BJ (cell line): Measurements from ENCODE around the gene WDR33. TPM values are rescaled to one million over a fixed set of nuclear protein-coding genes. Genes with fewer than 3 reads are reported as not detected.

Experiments used
- CTCF ChIA-PET: fragments of 350-600 bp; formaldehyde crosslinking; extraction: SDS; loops from one replicate; lab custom pipeline; 2021; ENCODE audit warnings: antibody characterized with exemption, inconsistent platforms; lab: Yijun Ruan, JAX
- POLR2A ChIA-PET: fragments of 300-600 bp; sonication (Branson Sonifier 250); formaldehyde crosslinking; extraction: SDS; loops from one replicate; lab custom pipeline; 2021; ENCODE audit warnings: antibody characterized with exemption; lab: Charles Lee
- DNase-seq: peaks from one replicate; pipeline ENCODE4 v3.0.0-alpha.2; 2011; ENCODE audit warnings: low read depth
- H3K27me3 ChIP-seq: 2 replicates; pipeline ENCODE4 v1.6.0; 2011; ENCODE audit warnings: low read length; ENCODE audit not compliant: control insufficient read depth, insufficient read depth
- H3K36me3 ChIP-seq: 2 replicates; pipeline ENCODE4 v1.5.1; 2011; ENCODE audit warnings: low read length; ENCODE audit not compliant: control insufficient read depth, insufficient read depth
- H3K4me3 ChIP-seq: 2 replicates; pipeline ENCODE4 v1.5.1; 2011; ENCODE audit warnings: low read depth, mild to moderate bottlenecking, control low read depth, low read length
- polyA plus RNA-seq: library from polyadenylated mRNA; depleted of rRNA; stranded (reverse); fragments of >200 nt; gene quantifications from 2 replicates; pipeline ENCODE4 v1.2.3, GENCODE V29; 2011
- TF ChIP-seq, protein P1 (sequence below): IDR thresholded peaks from 2 replicates; pipeline ENCODE4 v1.5.1; 2011; ENCODE audit warnings: low read depth, mild to moderate bottlenecking, control low read depth, inconsistent platforms, low read length, moderate library complexity; ENCODE audit not compliant: insufficient read depth

WDR33 gene
- polyA plus RNA-seq, 1 experiment: 14.8 TPM

DNA sequence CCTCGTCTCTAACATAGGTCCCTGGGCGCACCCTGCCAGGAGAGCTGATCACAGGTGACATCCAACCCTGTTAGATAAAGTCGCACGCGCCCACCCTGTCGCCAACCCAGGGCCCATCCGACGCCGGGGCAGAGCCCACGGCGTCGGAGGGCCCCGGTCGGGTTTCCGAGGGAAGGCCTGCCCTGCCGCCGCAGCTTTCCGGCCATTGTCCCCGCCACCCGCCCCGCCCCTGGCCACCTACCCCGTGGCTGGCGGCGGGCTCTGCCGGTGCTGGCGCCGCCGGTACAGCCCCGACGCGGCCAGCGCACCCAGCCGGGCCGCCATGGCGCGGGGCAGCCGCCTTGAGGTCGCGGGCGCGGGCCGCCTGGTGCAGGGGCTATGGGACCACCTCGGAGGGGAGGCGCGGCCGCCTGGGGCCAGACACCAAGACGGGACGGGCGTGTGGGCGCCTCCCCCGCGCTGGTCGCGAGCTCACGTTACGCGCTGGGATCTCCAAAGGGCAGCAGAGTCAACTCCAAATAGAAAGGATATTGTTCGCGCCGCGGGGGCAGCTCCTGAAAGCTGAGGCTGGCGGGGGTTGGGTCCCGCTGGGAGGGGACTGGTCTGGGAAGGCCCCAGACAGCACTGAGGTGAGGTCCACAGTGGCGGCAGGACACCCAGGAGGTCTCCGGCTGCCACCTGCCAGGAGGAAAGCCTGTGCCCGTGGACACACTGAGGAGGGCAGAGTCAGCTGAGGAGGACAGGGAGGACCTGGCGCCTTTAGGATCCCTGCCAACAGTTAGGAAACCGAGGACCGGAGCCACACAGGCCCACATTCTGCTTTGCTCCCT, 146.7 kb downstream of the WDR33 start:
- Histone ChIP-seq H3K4me3 (peak overlapping the region; percentile 14; the same call in 1 of the 2 replicates), H3K27me3 (no peaks in the 10 kb centered on the region), H3K36me3 (peaks cover 2% of the 10 kb centered on the region; the same call in 1 of the 2 replicates)
- ChIA-PET CTCF (interaction anchor here (1.4 to 2.4 kb wide), 3 partner anchors 11 to 14 kb away, joined by 3 to 13 read pairs (median 3); partner anchors contain the start of gene LIMS2), POLR2A (interaction anchor here (1.0 kb wide), 1 partner anchor 11 kb away, joined by 4 read pairs; the partner anchor contains the start of gene LIMS2)
- TF ChIP-seq, protein P1, sequence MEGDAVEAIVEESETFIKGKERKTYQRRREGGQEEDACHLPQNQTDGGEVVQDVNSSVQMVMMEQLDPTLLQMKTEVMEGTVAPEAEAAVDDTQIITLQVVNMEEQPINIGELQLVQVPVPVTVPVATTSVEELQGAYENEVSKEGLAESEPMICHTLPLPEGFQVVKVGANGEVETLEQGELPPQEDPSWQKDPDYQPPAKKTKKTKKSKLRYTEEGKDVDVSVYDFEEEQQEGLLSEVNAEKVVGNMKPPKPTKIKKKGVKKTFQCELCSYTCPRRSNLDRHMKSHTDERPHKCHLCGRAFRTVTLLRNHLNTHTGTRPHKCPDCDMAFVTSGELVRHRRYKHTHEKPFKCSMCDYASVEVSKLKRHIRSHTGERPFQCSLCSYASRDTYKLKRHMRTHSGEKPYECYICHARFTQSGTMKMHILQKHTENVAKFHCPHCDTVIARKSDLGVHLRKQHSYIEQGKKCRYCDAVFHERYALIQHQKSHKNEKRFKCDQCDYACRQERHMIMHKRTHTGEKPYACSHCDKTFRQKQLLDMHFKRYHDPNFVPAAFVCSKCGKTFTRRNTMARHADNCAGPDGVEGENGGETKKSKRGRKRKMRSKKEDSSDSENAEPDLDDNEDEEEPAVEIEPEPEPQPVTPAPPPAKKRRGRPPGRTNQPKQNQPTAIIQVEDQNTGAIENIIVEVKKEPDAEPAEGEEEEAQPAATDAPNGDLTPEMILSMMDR: no peak
- DNase-seq: no peak

DNA sequence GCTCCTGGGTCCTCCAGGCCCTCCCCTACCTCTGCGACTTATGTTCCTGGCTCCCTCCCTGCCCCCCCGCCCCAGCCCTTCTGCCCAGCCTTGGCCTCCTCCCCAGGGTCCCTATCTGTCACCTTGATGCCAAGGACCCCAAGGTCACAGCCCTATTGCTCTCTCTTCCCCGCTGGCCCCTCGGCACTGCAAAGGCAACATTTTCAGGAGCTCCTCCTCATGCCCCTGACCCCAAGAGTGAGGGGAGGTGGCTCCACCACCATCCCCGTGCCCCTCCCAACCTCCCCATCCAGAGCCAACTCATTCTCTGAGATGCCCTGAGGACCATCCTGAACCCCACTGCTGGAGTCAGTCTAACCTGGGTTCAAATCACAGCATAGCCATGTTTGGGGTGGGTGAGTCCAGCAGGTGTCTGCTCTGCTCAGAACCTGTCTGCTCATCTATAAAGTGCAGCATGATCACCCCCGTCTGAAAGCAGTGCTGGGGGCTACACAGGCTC, 147.4 kb downstream of the WDR33 start:
- no peaks in the 10 kb centered on the region for H3K27me3 ChIP-seq
- DNase-seq: no peak
- peaks cover 5% of the 10 kb centered on the region for H3K36me3 ChIP-seq
- TF ChIP-seq, protein P1: no peak
- ChIA-PET CTCF (interaction anchor here (1.0 to 2.4 kb wide), 3 partner anchors 12 to 73 kb away, joined by 3 to 13 read pairs (median 3); partner anchors contain the start of gene LIMS2), POLR2A (interaction anchor here (0.6 kb wide), 1 partner anchor 578 kb away, joined by 4 read pairs; no protein-coding TSS in a partner anchor)
- H3K4me3 ChIP-seq: no peak overlapping the region

DNA sequence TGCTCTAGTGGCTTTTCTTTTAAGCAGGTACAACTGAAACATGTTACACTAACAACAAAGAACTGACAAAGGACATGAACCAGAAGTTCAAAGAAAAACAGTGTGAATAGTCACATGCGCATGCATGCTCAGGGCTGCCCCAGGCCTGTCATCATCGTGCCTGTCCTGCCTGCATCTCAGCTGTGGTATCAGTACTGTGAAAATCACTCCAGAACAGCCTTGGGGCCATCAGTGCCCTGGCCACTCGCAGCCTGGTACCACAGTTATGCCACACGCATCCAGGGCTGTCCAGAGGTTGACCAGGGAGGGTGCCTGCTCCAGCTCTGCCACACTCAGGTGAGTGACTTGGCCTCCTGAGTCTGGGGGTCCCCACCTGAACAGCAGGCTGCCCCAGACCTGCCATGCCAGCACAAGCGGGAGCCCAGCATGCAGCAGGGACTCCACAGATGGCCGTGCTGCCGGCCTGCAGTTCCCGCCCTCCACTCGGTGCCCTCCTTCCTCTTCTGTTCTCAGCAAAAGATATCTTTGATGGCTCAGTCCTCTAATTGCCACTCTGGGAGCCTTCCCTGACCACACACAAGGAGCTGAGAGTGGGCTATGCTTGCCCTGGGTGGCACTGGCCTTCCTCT, 147.9 kb downstream of the WDR33 start:
- POLR2A ChIA-PET: interaction anchor here (0.6 kb wide), 1 partner anchor 578 kb away, joined by 4 read pairs; no protein-coding TSS in a partner anchor
- DNase-seq: no peak
- TF ChIP-seq, protein P1: no peak
- Histone ChIP-seq H3K4me3 (no peak overlapping the region), H3K36me3 (peaks cover 6% of the 10 kb centered on the region), H3K27me3 (no peaks in the 10 kb centered on the region)
- CTCF ChIA-PET: interaction anchor here (1.0 to 2.4 kb wide), 5 partner anchors 12 to 72 kb away, joined by 3 to 13 read pairs (median 3); partner anchors contain the start of gene LIMS2

DNA sequence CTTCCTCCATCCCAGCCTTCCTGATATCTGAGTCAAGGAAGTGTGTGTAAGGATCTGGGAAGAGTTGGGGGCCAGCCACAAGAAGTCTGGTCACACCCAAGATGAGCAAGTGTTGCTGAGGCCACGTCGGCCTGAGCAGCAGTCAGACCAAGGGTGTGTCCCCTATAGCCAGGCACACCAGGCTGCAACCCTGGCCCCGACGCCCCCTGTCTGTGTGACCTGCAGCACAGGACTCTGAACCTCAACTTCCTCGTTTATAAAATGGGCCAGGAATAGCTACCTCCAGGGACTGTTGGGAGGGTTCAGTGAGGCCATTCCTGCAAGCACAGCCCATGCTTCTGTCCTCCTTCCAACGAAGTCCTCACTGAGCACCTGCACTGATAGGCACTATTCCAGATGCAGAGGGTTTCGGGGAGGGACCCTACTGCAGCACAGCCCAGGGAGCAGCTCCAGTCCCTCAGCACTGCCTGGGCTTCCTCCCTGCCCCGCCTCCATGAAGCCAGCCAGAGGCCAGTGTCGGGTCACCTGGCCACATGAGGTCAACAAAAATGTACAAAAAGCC, 148.9 kb downstream of the WDR33 start:
- no peak for DNase-seq
- H3K36me3 ChIP-seq: peaks cover 12% of the 10 kb centered on the region
- H3K27me3 ChIP-seq: no peaks in the 10 kb centered on the region
- ChIA-PET POLR2A (no interaction called here), CTCF (interaction anchor here (0.8 to 1.3 kb wide), 3 partner anchors 12 to 70 kb away, joined by 3 to 5 read pairs (median 3); no protein-coding TSS in a partner anchor)
- no peak overlapping the region for H3K4me3 ChIP-seq
- TF ChIP-seq, protein P1: no peak
